Brain pericyte (primary cell): Measurements from ENCODE around the gene ZNF611.
A peak's percentile ranks its signal among the peaks of the same experiment; 100 is the strongest.
"Not testable (repeated sequence)": the region's sequence is repeated elsewhere in the genome, so short reads cannot be mapped to it uniquely, and the experiment has no call there.

Experiments
- DNase-seq: peaks from one replicate; pipeline ENCODE4 v3.0.0-alpha.2; 2012; ENCODE audit warnings: low read depth, low spot score

ZNF611 gene

DNA sequence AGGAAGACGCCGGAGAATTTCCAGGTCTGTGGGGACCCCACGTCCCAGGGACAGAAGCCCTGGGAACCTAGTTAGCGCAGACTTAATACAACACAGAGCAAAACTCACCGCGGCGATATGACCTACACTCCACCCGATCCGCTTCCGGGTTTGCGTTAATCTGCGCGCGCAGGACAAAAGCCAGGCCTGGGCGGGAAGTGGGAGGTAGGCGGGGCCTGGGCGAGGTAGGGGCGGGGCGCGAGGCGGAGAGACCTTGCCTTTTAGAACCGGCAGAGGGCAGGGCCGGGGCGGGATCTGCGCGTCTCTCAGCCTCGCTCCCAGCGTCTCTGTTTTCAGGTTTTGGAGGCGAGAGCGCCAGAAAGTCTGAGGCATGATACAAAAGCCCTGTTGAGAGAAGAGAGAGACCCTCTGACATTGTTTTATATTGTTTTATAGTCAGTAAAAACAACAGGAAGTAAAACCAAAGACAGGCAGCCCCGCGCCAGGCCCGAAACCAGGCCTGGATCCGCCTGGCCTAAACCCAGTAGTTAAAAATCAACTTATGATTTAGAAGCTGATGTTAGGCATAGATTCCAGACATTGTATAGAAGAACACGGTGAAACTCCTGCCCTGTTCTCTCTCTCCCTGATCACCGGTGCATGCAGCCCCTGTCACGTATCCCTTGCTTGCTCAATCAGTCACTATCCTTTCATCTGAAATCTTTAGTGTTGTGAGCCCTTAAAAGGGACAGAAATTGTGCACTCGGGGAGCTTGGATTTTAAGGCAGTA is at the start of gene ZNF611:
Gene ZNF611, minus strand, starts transcription at position 152 of the 769 bp plus-strand sequence. CDS start 19,150 bp downstream, outside the sequence.
- peak; percentile 77 for DNase-seq

DNA sequence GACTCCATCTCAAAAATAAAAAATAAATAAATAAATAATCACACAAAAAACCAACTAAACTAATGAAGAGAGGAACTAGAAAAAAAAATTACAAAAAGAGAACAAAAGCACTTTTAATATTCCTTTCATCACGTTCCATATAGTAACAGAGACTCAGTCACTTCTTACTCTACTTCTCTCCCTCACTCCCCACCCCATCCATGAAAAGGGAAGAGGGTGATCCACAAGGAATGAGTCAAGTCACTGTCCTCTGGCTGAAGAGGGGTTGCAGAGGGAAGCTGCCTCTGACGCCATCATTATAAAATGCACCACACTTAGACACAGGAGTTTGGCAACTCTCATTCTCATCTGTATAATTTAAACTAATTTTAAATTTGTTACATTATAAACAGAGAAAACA is 48.0 kb upstream of the ZNF611 start:
- not testable (repeated sequence) for DNase-seq

GRCh38 chr19:52778811-52779210 is 44.0 kb upstream of the ZNF611 start:
- DNase-seq = no peak

DNA sequence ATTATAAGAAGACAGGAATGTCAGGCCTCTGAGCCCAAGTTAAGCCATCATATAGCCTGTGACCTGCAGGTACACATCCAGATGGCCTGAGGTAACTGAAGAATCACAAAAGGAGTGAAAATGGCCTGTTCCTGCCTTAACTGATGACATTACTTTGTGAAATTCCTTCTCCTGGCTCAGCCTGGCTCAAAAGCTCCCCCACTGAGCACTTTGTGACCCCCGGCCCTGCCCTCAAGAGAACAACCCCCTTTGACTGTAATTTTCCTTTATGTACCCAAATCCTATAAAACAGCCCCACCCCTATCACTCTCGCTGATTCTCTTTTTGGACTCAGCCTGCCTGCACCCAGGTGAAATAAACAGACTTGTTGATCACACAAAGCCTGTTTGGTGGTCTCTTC is 21.6 kb upstream of the ZNF611 start:
- DNase-seq = not testable (repeated sequence)

GRCh38 chr19:52749780-52750179 is 14.9 kb upstream of the ZNF611 start:
- no peak for DNase-seq

- no peak for DNase-seq
Observed at GRCh38 chr19:52748336-52748950, 13.6 kb upstream of the ZNF611 start.

GRCh38 chr19:52745919-52746318 is 11.1 kb upstream of the ZNF611 start:
- not testable (repeated sequence) for DNase-seq

DNA sequence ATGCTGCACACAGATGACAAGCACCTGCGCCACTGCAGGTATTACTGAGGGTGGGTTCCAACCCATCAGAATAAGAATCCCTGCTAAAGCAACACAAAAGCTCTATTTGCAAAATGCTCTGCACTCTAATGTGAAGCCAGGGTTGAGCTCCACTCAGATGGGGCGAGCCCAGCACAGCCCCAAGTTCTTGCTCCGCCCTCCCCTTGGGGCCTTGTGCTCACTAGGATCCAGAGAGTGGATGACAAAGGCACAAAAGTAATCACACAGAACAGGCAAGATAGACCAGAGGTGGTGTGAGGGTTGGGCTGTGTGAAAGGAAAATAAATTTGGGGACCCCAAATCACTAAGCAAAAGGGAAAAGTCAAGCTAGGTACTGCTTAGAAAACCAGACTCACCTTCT is 8.2 kb upstream of the ZNF611 start:
- no peak for DNase-seq

DNA sequence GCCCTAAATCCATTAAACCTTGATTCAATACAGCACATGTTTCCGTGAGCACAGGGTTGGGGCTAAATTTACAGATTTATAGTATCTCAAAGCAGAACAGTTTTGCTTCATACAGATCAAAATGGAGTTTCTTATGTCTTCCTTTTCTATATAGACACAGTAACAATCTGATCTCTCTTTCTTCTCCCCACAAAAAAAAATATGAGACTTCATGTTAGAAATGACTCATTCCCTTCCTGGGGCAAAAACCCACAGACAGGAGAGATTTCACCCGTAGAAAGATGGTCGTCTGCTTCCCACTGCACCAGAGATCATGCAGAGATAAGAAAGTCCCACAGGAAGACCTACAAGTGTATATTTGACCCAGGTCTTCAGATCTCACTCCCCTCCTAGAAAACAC is 7.7 kb upstream of the ZNF611 start:
- DNase-seq = no peak

DNA sequence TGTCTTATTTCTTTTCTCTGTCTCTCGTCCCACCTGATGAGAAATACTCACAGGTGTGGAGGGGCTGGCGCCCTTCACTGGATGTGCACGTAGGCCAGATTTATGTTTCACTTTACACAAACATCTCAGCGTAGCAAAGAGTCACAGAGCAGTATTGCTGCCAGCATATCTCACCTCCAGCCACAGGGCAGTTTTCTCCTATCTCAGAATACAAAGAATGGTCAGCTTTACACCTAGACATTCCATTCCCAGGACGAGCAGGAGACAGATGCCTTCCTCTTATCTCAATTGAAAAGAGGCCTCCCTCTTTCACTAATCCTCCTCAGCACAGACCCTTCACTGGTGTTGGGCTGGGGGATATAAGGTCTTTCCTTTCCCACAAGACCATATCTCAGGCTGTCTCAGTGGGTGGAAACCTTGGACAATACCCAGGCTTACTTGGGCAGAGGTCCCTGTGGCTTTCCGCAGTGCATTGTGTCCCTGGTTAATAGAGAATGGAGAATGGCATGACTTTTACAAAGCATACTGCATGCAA is 7.2 kb upstream of the ZNF611 start:
- no peak for DNase-seq

GRCh38 chr19:52741371-52741770 is 6.5 kb upstream of the ZNF611 start:
- DNase-seq = not testable (repeated sequence)

- no peak for DNase-seq
Observed at GRCh38 chr19:52739576-52739975, 4.7 kb upstream of the ZNF611 start.

DNA sequence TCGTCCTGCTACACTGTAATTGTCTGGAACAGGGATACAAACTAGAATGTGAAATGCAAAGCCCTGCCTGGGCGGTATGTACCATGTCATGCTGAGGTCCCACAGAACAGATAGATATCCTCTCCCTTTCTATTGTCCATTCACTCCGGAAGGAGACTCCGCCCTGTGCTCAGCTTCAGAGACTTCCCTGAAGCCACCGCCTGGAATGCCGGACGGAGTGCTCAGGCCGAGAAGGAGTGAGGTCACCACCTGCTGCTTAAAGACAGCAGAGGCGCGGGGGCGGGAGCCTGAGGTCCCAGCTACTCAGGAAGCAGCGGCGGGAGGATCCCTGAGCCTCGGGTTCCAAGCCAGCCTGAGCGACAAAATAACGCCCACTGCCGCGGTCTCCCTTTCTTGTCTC is 890 bp upstream of the ZNF611 start:
- no peak for DNase-seq

DNA sequence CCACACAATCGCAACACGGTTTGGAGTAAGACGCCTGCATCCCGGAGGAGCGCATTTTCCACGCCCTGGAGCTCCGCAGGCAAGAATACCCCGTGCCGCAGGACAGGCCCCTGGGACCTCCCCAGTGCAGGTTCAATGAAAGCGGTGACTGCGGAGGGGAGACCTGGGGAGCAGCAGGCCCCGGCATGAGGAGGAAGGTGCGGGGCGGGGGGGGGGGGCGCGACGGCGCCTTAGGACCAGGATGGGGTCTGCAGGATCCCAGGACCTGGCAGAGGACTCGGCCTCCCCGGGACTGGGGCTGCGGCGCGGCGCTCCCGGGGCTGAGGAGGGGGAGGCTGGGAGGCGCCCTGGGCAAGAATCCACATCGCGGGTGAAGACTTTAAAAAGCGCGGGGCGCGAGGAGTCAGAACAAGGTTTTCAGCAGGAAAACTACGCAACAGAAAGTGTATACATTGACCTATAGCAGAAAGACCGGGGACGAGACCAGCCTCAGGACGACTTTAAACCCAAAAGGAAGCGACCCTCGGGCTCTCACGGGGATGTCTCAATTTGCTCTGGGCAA is 432 bp downstream of the ZNF611 start:
- no peak for DNase-seq

DNA sequence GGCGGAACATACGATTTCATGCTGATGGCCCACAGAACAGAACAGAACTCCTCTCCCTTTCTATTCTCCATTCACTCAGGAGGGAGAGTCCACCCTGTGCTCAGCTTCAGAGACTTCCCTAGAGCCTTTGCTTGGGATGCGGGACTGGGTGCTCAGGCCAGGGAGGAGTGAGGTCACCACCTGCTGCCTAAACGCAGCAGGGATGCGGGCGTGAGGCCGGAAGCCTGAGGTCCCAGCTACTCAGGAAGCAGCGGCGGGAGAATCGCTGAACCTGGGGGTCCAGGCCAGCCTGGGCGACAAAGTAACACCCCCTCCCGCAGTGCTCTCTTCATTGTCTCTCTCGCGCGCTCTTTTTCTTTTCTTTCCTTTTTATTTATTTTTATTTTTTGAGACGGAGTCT is 8.8 kb downstream of the ZNF611 start:
- DNase-seq = not testable (repeated sequence)

DNA sequence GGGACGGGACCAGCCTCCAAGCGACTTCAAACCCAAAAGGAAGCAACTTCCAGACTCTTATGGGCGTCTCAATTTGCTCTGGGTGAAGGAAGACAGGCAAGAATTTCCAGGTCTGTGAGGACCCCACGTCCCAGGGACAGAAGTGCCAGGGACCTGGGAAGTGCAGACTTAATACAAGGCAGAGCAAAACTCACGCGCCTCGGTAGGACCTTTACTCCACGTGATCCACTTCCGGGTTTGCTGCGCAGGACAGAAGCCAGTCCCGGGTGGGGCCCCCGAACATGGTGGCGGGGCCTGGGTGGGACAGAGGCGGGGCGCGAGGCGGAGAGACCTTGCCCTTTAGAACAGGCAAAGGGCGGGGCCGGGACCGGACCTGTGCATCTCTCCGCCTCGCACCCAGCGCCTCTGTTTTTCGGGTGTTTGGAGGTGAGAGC is 9.3 kb downstream of the ZNF611 start:
- DNase-seq = no peak

DNA sequence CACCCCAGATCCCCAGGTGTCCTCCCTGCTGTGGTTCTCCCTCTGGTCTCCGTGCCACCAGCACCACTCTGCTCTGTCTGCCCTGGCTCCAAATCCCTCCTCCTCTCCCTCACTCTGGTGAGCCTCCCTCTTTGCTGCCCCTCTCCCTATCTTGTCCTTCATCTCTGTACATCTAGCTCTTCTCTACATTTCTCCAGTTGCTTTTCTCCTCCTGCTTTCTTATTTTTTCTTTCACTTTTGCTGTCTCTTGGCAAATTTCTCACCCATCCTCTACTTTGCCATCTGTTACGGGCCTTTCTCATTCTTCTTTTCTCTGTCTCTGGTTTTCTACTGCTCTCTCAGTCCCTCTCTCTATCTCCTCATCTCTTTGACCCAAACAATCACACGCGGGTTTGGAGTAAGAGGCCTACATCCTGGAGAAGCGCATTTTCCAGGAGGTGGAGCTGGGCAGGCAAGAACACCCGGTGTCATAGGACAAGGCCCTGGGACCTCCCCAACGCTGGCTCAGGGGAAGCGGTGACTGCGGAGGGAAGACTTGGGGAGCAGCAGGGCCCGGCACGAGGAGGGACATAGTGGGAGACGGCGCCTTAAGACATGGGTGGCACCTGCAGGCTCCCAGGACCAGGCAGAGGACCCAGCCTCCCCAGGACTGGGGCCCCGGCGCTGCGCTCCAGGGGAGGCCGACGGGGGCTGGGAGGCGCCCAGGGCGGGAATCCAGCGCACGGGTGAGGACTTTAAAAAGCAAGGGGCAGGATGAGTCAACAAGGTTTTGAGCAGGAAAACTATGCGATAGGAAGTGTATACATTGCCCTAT is 9.9 kb downstream of the ZNF611 start:
- DNase-seq = no peak

DNA sequence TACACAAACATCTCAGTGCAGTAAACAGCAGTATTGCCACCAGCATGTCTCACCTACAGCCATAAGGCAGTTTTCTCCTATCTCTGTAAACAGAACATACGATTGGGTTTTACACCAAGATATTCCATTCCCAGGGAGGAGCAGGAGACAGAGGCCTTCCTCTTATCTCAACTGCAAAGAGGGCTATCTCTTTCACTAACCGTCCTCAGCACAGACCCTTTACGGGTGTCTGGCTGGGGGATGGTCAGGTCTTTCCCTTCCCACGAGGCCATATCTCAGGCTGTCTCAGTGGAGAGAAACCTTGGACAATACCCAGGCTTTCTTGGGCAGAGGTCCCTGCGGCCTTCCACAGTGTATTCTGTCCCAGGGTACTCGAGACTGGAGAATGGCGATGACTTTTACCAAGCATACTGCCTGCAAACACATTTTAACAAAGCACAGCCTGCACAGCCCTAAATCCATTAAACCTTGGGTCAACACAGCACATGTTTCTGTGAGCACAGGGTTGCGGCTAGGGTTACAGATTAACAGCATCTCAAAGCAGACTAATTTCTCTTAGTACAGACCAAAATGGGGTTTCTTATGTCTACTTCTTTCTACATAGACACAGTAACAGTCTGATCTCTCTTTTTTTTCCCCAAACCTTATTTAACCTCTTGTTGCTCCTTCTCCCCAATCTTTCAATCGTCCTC is 10.8 kb downstream of the ZNF611 start:
- DNase-seq = not testable (repeated sequence)

- DNase-seq = no peak
Observed at GRCh38 chr19:52722062-52723003, 12.5 kb downstream of the ZNF611 start.

- not testable (repeated sequence) for DNase-seq
Observed at GRCh38 chr19:52720541-52720940, 14.3 kb downstream of the ZNF611 start.
